H9 (cell line): Measurements from ENCODE around the gene OSM. TPM values are rescaled to one million over a fixed set of nuclear protein-coding genes. Genes with fewer than 3 reads are reported as not detected.

Experiments used
- DNase-seq: peaks from one replicate; pipeline ENCODE4 v3.0.0-alpha.2; 2017
- H2AFZ ChIP-seq: one replicate; pipeline ENCODE4 v1.6.1; 2013; ENCODE audit warnings: mild to moderate bottlenecking, low read length, control low read depth, moderate library complexity
- H2AK5ac ChIP-seq: 2 replicates; pipeline ENCODE4 v1.6.1; 2013; ENCODE audit warnings: low read length, control low read depth, mixed read lengths; ENCODE audit not compliant: insufficient read length
- H2BK120ac ChIP-seq: one replicate; pipeline ENCODE4 v1.6.1; 2013; ENCODE audit warnings: low read depth, mild to moderate bottlenecking, low read length, control low read depth, inconsistent platforms; ENCODE audit not compliant: poor library complexity, severe bottlenecking
- H2BK12ac ChIP-seq: 2 replicates; pipeline ENCODE4 v1.6.1; 2013; ENCODE audit warnings: low read length, control low read depth, mixed read lengths, low read depth; ENCODE audit not compliant: insufficient read length
- H2BK15ac ChIP-seq: 2 replicates; pipeline ENCODE4 v1.6.1; 2013; ENCODE audit warnings: low read depth, low read length, control low read depth
- H2BK20ac ChIP-seq: one replicate; pipeline ENCODE4 v1.6.1; 2013; ENCODE audit warnings: low read depth, mild to moderate bottlenecking, low read length, control low read depth, inconsistent platforms; ENCODE audit not compliant: poor library complexity, severe bottlenecking
- H2BK5ac ChIP-seq: 2 replicates; pipeline ENCODE4 v1.6.1; 2013; ENCODE audit warnings: low read length, control low read depth, mixed read lengths; ENCODE audit not compliant: insufficient read length
- H3K14ac ChIP-seq: 2 replicates; pipeline ENCODE4 v1.6.1; 2013; ENCODE audit warnings: low read length, control low read depth; ENCODE audit not compliant: insufficient read depth
- H3K18ac ChIP-seq: 2 replicates; pipeline ENCODE4 v1.6.1; 2013; ENCODE audit warnings: low read depth, mild to moderate bottlenecking, mixed read lengths, low read length, control low read depth; ENCODE audit not compliant: insufficient read length
- H3K23ac ChIP-seq: 2 replicates; pipeline ENCODE4 v1.6.1; 2013; ENCODE audit warnings: low read length, control low read depth, mixed read lengths, low read depth; ENCODE audit not compliant: insufficient read length
- H3K23me2 ChIP-seq: 2 replicates; pipeline ENCODE4 v1.6.1; 2013; ENCODE audit warnings: low read depth, mild to moderate bottlenecking, mixed read lengths, low read length, control low read depth; ENCODE audit not compliant: insufficient read length, poor library complexity, severe bottlenecking
- H3K27ac ChIP-seq: 2 replicates; pipeline ENCODE4 v1.5.1; 2013; ENCODE audit warnings: low read length, control low read depth, mixed read lengths, low read depth; ENCODE audit not compliant: insufficient read length
- H3K27me3 ChIP-seq: 2 replicates; pipeline ENCODE4 v1.6.1; 2013; ENCODE audit warnings: low read length, control low read depth, inconsistent platforms; ENCODE audit not compliant: insufficient read depth
- H3K4ac ChIP-seq: 2 replicates; pipeline ENCODE4 v1.6.1; 2013; ENCODE audit warnings: low read depth, mild to moderate bottlenecking, control low read depth, inconsistent platforms, low read length, moderate library complexity
- H3K4me1 ChIP-seq: 2 replicates; pipeline ENCODE4 v1.6.1; 2013; ENCODE audit warnings: low read length, control low read depth, inconsistent platforms; ENCODE audit not compliant: insufficient read depth
- H3K4me2 ChIP-seq: 2 replicates; pipeline ENCODE4 v1.6.1; 2013; ENCODE audit warnings: low read length, control low read depth, mixed read lengths; ENCODE audit not compliant: insufficient read length, insufficient read depth
- H3K56ac ChIP-seq: 2 replicates; pipeline ENCODE4 v1.6.1; 2013; ENCODE audit warnings: low read depth, mild to moderate bottlenecking, mixed read lengths, low read length, control low read depth; ENCODE audit not compliant: insufficient read length
- H3K79me1 ChIP-seq: 2 replicates; pipeline ENCODE4 v1.6.1; 2013; ENCODE audit warnings: low read depth, mild to moderate bottlenecking, moderate library complexity, low read length, control low read depth, inconsistent platforms; ENCODE audit not compliant: insufficient read depth, poor library complexity, severe bottlenecking
- H3K79me2 ChIP-seq: 2 replicates; pipeline ENCODE4 v1.6.1; 2013; ENCODE audit warnings: low read length, control low read depth, inconsistent platforms; ENCODE audit not compliant: insufficient read depth
- H3K9ac ChIP-seq: 2 replicates; pipeline ENCODE4 v1.6.1; 2013; ENCODE audit warnings: low read length, control low read depth, mixed read lengths; ENCODE audit not compliant: insufficient read length; ENCODE audit errors: extremely low read depth
- H3K9me3 ChIP-seq: one replicate; pipeline ENCODE4 v1.6.1; 2013; ENCODE audit warnings: low read depth, low read length, inconsistent platforms; ENCODE audit not compliant: control insufficient read depth
- H3T11ph ChIP-seq: one replicate; pipeline ENCODE4 v1.6.1; 2013; ENCODE audit warnings: mild to moderate bottlenecking, low read length, control low read depth, inconsistent platforms
- H4K20me1 ChIP-seq: one replicate; pipeline ENCODE4 v1.6.1; 2013; ENCODE audit not compliant: control insufficient read depth, insufficient read length, insufficient read depth
- H4K5ac ChIP-seq: 2 replicates; pipeline ENCODE4 v1.6.1; 2013; ENCODE audit warnings: low read depth, mild to moderate bottlenecking, mixed read lengths, low read length, control low read depth; ENCODE audit not compliant: insufficient read length
- H4K8ac ChIP-seq: replicated peaks from 2 replicates; pipeline ENCODE4 v1.6.1; 2013; ENCODE audit warnings: low read length, control low read depth, mixed read lengths, low read depth; ENCODE audit not compliant: insufficient read length
- H4K91ac ChIP-seq: 2 replicates; pipeline ENCODE4 v1.6.1; 2013; ENCODE audit warnings: low read depth, mild to moderate bottlenecking, moderate library complexity, mixed read lengths, low read length, control low read depth; ENCODE audit not compliant: insufficient read length
- H3K27ac Mint-ChIP-seq, 3 experiments: 2 replicates in 2 of 3; 3 replicates in 1 of 3; pipeline ENCODE4 v1.8.0; 2020 to 2021; ENCODE audit warnings: mixed read lengths in 3 of 3, mild to moderate bottlenecking in 1 of 3, moderate library complexity in 1 of 3
- H3K27me3 Mint-ChIP-seq: 2 replicates; pipeline ENCODE4 v1.8.0; 2021; ENCODE audit warnings: low read depth, mild to moderate bottlenecking, moderate library complexity, mixed read lengths
- H3K36me3 Mint-ChIP-seq, 3 experiments: 2 replicates in 2 of 3; 3 replicates in 1 of 3; pipeline ENCODE4 v1.8.0; 2020 to 2021; ENCODE audit warnings: low read depth in 3 of 3, mixed read lengths in 3 of 3; ENCODE audit not compliant: insufficient read depth in 1 of 3
- H3K4me1 Mint-ChIP-seq, 2 experiments: 2 replicates each; pipeline ENCODE4 v1.8.0; 2020; ENCODE audit warnings: mixed read lengths in 2 of 2
- H3K4me3 Mint-ChIP-seq, 2 experiments: 2 replicates in 1 of 2; 3 replicates in 1 of 2; pipeline ENCODE4 v1.8.0; 2020 to 2021; ENCODE audit warnings: mild to moderate bottlenecking in 2 of 2, mixed read lengths in 2 of 2, moderate library complexity in 1 of 2
- H3K9me3 Mint-ChIP-seq, 2 experiments: 2 replicates in 1 of 2; 3 replicates in 1 of 2; pipeline ENCODE4 v1.8.0; 2020; ENCODE audit warnings: mild to moderate bottlenecking in 2 of 2, mixed read lengths in 2 of 2, moderate library complexity in 1 of 2
- CTCF ChIP-seq: fragments of 200-600 bp; sonication (generic); conservative IDR thresholded peaks from 3 replicates; pipeline ENCODE4 v1.8.0; 2021; ENCODE audit warnings: antibody characterized with exemption, mild to moderate bottlenecking
- WGBS: extraction: QIAGEN DNeasy Blood & Tissue Kit; methylation state at CpG from one replicate; pipeline ENCODE4 v1.1.7; 2013; ENCODE audit warnings: missing lambda C conversion rate, low lambda C conversion rate, mixed read lengths; ENCODE audit not compliant: insufficient read length; ENCODE audit errors: extremely low coverage; 5-methylcytosine and 5-hydroxymethylcytosine counted together
- total RNA-seq: library from RNA; stranded (reverse); gene quantifications from 2 replicates; pipeline ENCODE4 v1.2.1, GENCODE V29; 2021

Gene OSM
- total RNA-seq, 1 experiment from 2014 or later: not detected

GRCh38 chr22:30232716-30233218 is 33.9 kb downstream of the OSM start:
- no peak for TF ChIP-seq CTCF
- H3K4me2 ChIP-seq: no peak overlapping the region

More at GRCh38 chr22:30232716-30233218, 33.9 kb downstream of the OSM start:
- no peaks in the 10 kb centered on the region for H4K20me1 ChIP-seq
- H3K79me2 ChIP-seq: no peaks in the 10 kb centered on the region
- H3K4me1 ChIP-seq: peaks cover 14% of the 10 kb centered on the region
- H4K91ac ChIP-seq: no peak overlapping the region
- H3K56ac ChIP-seq: no peak overlapping the region
- no peak overlapping the region for H2AK5ac ChIP-seq
- Mint-ChIP-seq H3K4me3 (no peak overlapping the region), H3K27me3 (peaks cover 13% of the 10 kb centered on the region), H3K4me1 (peaks cover 45 to 56% of the 10 kb centered on the region in 2 experiments), H3K9me3 (peaks cover 0 to 2% of the 10 kb centered on the region in 2 experiments; a peak in 1 of 5 replicates), H3K36me3 (no peaks in the 10 kb centered on the region), H3K27ac (peak overlapping the region in 1 of 3 experiments; percentile 22; a peak in 1 of 7 replicates)
- H2BK5ac ChIP-seq: no peak overlapping the region
- H3K9ac ChIP-seq: no peak overlapping the region
- H3K79me1 ChIP-seq: no peaks in the 10 kb centered on the region
- no peak overlapping the region for H4K8ac ChIP-seq
- no peak overlapping the region for H3T11ph ChIP-seq
- no peaks in the 10 kb centered on the region for H3K27me3 ChIP-seq
- no peak overlapping the region; the same call in 1 of the 2 replicates for H3K14ac ChIP-seq
- no peaks in the 10 kb centered on the region for H3K23me2 ChIP-seq
- H2BK120ac ChIP-seq: no peak overlapping the region
- WGBS: no CpG with 5 or more reads among the region's 17 CpGs
- H2BK15ac ChIP-seq: no peak overlapping the region
- H2BK20ac ChIP-seq: no peak overlapping the region
- H3K18ac ChIP-seq: no peak overlapping the region
- H3K23ac ChIP-seq: no peak overlapping the region
- H4K5ac ChIP-seq: no peak overlapping the region
- no peak overlapping the region for H3K27ac ChIP-seq
- no peak for DNase-seq
- no peak overlapping the region for H2BK12ac ChIP-seq
- no peaks in the 10 kb centered on the region for H3K9me3 ChIP-seq
- H3K4ac ChIP-seq: no peak overlapping the region
- H2AFZ ChIP-seq: no peak overlapping the region
